Right cardiac atrium (tissue), 5 donors: ENCODE data around the gene PTPRN2. TPM values are rescaled to one million over a fixed set of nuclear protein-coding genes. Genes with fewer than 3 reads are reported as not detected.
"Not testable (repeated sequence)": the region's sequence is repeated elsewhere in the genome, so short reads cannot be mapped to it uniquely, and the experiment has no call there.

Source experiments
- ATAC-seq, 2 donors: fragments of 200-7000 bp; cut with Tn5 transposase; one replicate each; pipeline versions ENCODE4 v1.8.0 to v1.9.1; 2020; ENCODE audit warnings: moderate library complexity in 2 of 2, mild to moderate bottlenecking in 1 of 2
- DNase-seq, 3 donors: peaks; one replicate each; pipeline ENCODE4 v3.0.0-alpha.2; 2020
- H3K27ac ChIP-seq: one replicate; pipeline ENCODE4 v1.5.1; 2013; ENCODE audit warnings: mild to moderate bottlenecking, low read length, control low read depth, moderate library complexity
- H3K27me3 ChIP-seq: one replicate; pipeline ENCODE4 v1.6.1; 2013; ENCODE audit not compliant: control insufficient read depth, insufficient read depth
- H3K4me1 ChIP-seq: one replicate; pipeline ENCODE4 v1.6.1; 2013; ENCODE audit warnings: low read length; ENCODE audit not compliant: control insufficient read depth, insufficient read depth
- H3K4me3 ChIP-seq: one replicate; pipeline ENCODE4 v1.5.1; 2013; ENCODE audit warnings: low read length, control low read depth
- H3K9me3 ChIP-seq: one replicate; pipeline ENCODE4 v1.6.1; 2013; ENCODE audit warnings: low read length; ENCODE audit not compliant: control insufficient read depth
- WGBS: extraction: QIAGEN DNeasy Blood & Tissue Kit; methylation state at CpG from one replicate; pipeline ENCODE4 v1.1.7; 2013; 5-methylcytosine and 5-hydroxymethylcytosine counted together
- intact Hi-C, 4 donors: fragments of 100-400 bp; cut with DNase I; formaldehyde crosslinking; loops; one replicate each; pipeline versions ENCODE4 v1.11.0 to v1.14.0; 2022 to 2023
- polyA plus RNA-seq: library from polyadenylated mRNA; stranded (reverse); fragments of 200-250 nt; gene quantifications from one replicate; pipeline ENCODE4 v1.2.3, GENCODE V29; 2013
- total RNA-seq, 4 donors: library from RNA; stranded (reverse); fragmentation: NEBNext Ultra II Directional; extraction: Animal tissue kit (Norgen Biotek cat#: 25700); gene quantifications; one replicate each; pipeline ENCODE4 v1.2.1, GENCODE V29; 2021
- donor health status: healthy with polysubstance abuse.
- donor health status: DM: no; HTN: yes; CAD: no.
- donor health status: DM: no; HTN: no; CAD: no.
- donor health status: DM: no; HTN: yes; CAD: no; lungs with severe emphysema.
- donor health status: DM: yes; HTN: yes; CAD: no.

PTPRN2 gene
- total and polyA plus RNA-seq, 5 donors = 1.5 to 3.9 (median 1.9) TPM

- Histone ChIP-seq H3K4me3 (no peak overlapping the region), H3K27me3 (no peaks in the 10 kb centered on the region), H3K27ac (no peak overlapping the region), H3K9me3 (no peaks in the 10 kb centered on the region), H3K4me1 (no peaks in the 10 kb centered on the region)
- 86% methylated on average over 22 of the region's 22 CpGs for WGBS
- intact Hi-C loops = no loop called here
- ATAC-seq (no peak), DNase-seq (peak in 1 of 3 donors; percentile 5)
These were observed 329.1 kb downstream of the PTPRN2 start for GRCh38 chr7:158258411-158259130.

GRCh38 chr7:158257516-158258410, 329.9 kb downstream of the PTPRN2 start:
- Histone ChIP-seq H3K27ac (no peak overlapping the region), H3K9me3 (no peaks in the 10 kb centered on the region), H3K4me1 (no peaks in the 10 kb centered on the region), H3K4me3 (no peak overlapping the region), H3K27me3 (no peaks in the 10 kb centered on the region)
- intact Hi-C loops = no loop called here
- ATAC-seq (no peak), DNase-seq (no peak)
- WGBS = 87% methylated on average over 33 of the region's 33 CpGs

- DNase-seq = no peak
- ATAC-seq = no peak
- intact Hi-C loops = no loop called here
- H3K4me3 ChIP-seq = no peak overlapping the region
- WGBS = 90% methylated on average over 12 of the region's 12 CpGs
- no peaks in the 10 kb centered on the region for H3K4me1 ChIP-seq
- no peaks in the 10 kb centered on the region for H3K9me3 ChIP-seq
- no peak overlapping the region for H3K27ac ChIP-seq
- H3K27me3 ChIP-seq = no peaks in the 10 kb centered on the region
These were observed 330.6 kb downstream of the PTPRN2 start for GRCh38 chr7:158257001-158257400.

- no peak for DNase-seq
- Histone ChIP-seq H3K4me3 (no peak overlapping the region), H3K27ac (no peak overlapping the region), H3K4me1 (no peaks in the 10 kb centered on the region), H3K27me3 (no peaks in the 10 kb centered on the region), H3K9me3 (no peaks in the 10 kb centered on the region)
- intact Hi-C loops = no loop called here
- no peak for ATAC-seq
- WGBS = 83% methylated on average over 19 of the region's 19 CpGs
These were observed 331.4 kb downstream of the PTPRN2 start for GRCh38 chr7:158256091-158256816.

GRCh38 chr7:158255558-158255957, 332.1 kb downstream of the PTPRN2 start:
- intact Hi-C loops = no loop called here
- no peak for DNase-seq
- Histone ChIP-seq H3K4me3 (no peak overlapping the region), H3K27me3 (no peaks in the 10 kb centered on the region), H3K4me1 (no peaks in the 10 kb centered on the region), H3K27ac (no peak overlapping the region), H3K9me3 (no peaks in the 10 kb centered on the region)
- WGBS = 78% methylated on average over 7 of the region's 7 CpGs
- ATAC-seq = no peak

GRCh38 chr7:158255156-158255555, 332.5 kb downstream of the PTPRN2 start:
- DNase-seq = no peak
- Histone ChIP-seq H3K27me3 (no peaks in the 10 kb centered on the region), H3K4me1 (no peaks in the 10 kb centered on the region), H3K9me3 (no peaks in the 10 kb centered on the region), H3K4me3 (no peak overlapping the region), H3K27ac (no peak overlapping the region)
- WGBS = 84% methylated on average over 11 of the region's 11 CpGs
- ATAC-seq = no peak
- intact Hi-C loops = no loop called here

GRCh38 chr7:158253670-158254045, 334.0 kb downstream of the PTPRN2 start:
- H3K9me3 ChIP-seq, ATAC-seq, intact Hi-C loops, DNase-seq, H3K4me3 ChIP-seq, H3K4me1 ChIP-seq, H3K27me3 ChIP-seq, H3K27ac ChIP-seq: not testable (repeated sequence)
- 70% methylated on average over 12 of the region's 16 CpGs for WGBS

- ATAC-seq (no peak), DNase-seq (no peak)
- intact Hi-C loops = no loop called here
- Histone ChIP-seq H3K4me3 (no peak overlapping the region), H3K27me3 (no peaks in the 10 kb centered on the region), H3K4me1 (no peaks in the 10 kb centered on the region), H3K27ac (no peak overlapping the region), H3K9me3 (no peaks in the 10 kb centered on the region)
- WGBS = 73% methylated on average over 34 of the region's 34 CpGs
These were observed 334.6 kb downstream of the PTPRN2 start for GRCh38 chr7:158252837-158253669.

GRCh38 chr7:158252081-158252836, 335.4 kb downstream of the PTPRN2 start:
- H3K4me1 ChIP-seq = no peaks in the 10 kb centered on the region
- H3K9me3 ChIP-seq = no peaks in the 10 kb centered on the region
- DNase-seq = no peak
- H3K27ac ChIP-seq = no peak overlapping the region
- no peak for ATAC-seq
- 79% methylated on average over 23 of the region's 23 CpGs for WGBS
- intact Hi-C loops = no loop called here
- H3K27me3 ChIP-seq = no peaks in the 10 kb centered on the region
- H3K4me3 ChIP-seq = no peak overlapping the region
